Uterus (tissue), 2 donors: ENCODE data around the gene KIFAP3.

Experiments used
- POLR2A ChIP-seq, 2 donors: fragments of 450-650 bp; IDR thresholded peaks; one replicate each; pipeline ENCODE4 v1.6.1; 2016; ENCODE audit warnings: antibody characterized with exemption in 2 of 2, mild to moderate bottlenecking in 1 of 2, moderate library complexity in 1 of 2
- TF ChIP-seq, protein P1 (sequence below), 4 experiments: fragments of 200-600 bp in 2 of 4; fragments of 450-650 bp in 2 of 4; sonication (generic) in 2 of 4; IDR thresholded peaks; one replicate each; pipeline ENCODE4 v1.5.1; 2016 to 2019; ENCODE audit warnings: antibody characterized with exemption in 4 of 4, mild to moderate bottlenecking in 2 of 4, moderate library complexity in 1 of 4

DNA sequence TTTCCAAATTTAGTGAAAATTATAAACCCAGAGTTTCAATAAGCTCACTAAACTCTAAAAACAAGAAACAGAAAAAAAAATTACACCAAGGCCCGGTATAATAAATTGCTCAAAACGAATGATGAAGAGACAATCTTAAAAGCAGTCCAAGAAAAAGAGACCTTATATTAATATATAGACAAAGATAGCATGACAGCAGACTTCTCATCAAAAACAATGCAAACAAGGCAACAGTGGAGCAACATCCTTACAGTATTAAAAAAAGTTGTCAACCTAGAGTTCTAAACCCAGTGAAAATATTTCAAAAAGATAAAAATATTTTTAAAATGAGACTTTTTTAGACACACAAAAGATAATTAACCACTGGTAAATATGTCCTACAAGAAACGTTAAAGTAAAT, 46.7 kb downstream of the KIFAP3 start:
- TF ChIP-seq, protein P1, sequence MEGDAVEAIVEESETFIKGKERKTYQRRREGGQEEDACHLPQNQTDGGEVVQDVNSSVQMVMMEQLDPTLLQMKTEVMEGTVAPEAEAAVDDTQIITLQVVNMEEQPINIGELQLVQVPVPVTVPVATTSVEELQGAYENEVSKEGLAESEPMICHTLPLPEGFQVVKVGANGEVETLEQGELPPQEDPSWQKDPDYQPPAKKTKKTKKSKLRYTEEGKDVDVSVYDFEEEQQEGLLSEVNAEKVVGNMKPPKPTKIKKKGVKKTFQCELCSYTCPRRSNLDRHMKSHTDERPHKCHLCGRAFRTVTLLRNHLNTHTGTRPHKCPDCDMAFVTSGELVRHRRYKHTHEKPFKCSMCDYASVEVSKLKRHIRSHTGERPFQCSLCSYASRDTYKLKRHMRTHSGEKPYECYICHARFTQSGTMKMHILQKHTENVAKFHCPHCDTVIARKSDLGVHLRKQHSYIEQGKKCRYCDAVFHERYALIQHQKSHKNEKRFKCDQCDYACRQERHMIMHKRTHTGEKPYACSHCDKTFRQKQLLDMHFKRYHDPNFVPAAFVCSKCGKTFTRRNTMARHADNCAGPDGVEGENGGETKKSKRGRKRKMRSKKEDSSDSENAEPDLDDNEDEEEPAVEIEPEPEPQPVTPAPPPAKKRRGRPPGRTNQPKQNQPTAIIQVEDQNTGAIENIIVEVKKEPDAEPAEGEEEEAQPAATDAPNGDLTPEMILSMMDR (IDR thresholded peaks at IDR 0.05) = no peak
- no peak for TF ChIP-seq POLR2A (IDR thresholded peaks at IDR 0.05)
